ENCODE measurements around the gene CFAP65. TPM values are rescaled to one million over a fixed set of nuclear protein-coding genes. Genes with fewer than 3 reads are reported as not detected.
A peak's percentile ranks its signal among the peaks of the same experiment; 100 is the strongest.

The CFAP65 gene
- total RNA-seq, 2 donors from 2014 or later, result 0.05 to 1.6 TPM

DNA sequence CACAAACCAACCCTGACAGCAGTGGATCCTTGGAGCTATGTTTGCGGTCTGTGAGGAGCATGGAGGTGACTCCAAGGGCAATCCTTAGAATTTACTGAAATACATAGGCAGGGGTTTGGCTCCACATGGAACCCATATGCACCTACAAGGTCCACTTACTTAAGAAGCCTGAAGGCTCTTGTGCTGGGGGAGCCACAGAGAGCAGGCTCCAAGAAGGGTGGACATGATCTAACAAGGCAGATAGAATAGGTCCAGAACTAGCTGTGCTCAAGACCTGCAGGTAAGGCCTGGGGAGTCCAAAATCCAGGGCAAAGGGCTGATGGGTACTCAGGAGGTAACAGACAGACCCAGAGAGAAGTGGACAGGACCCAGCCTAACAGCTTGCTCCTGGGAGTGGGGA, 83.0 kb downstream of the CFAP65 start:
- Histone ChIP-seq H3K4me3 (no peak overlapping the region), H3K27ac (no peak overlapping the region), H3K4me1 (no peaks in the 10 kb centered on the region), H3K27me3 (peaks cover 52% of the 10 kb centered on the region), H3K9me3 (no peaks in the 10 kb centered on the region), H3K36me3 (no peaks in the 10 kb centered on the region), H3K9ac (ENCODE audit: low read depth in 2 of 2, low read length in 2 of 2) (no peak overlapping the region)
- intact Hi-C loops (cut with DNase I), result no loop called here
- DNase-seq, result no peak
- TF ChIP-seq, protein P1, sequence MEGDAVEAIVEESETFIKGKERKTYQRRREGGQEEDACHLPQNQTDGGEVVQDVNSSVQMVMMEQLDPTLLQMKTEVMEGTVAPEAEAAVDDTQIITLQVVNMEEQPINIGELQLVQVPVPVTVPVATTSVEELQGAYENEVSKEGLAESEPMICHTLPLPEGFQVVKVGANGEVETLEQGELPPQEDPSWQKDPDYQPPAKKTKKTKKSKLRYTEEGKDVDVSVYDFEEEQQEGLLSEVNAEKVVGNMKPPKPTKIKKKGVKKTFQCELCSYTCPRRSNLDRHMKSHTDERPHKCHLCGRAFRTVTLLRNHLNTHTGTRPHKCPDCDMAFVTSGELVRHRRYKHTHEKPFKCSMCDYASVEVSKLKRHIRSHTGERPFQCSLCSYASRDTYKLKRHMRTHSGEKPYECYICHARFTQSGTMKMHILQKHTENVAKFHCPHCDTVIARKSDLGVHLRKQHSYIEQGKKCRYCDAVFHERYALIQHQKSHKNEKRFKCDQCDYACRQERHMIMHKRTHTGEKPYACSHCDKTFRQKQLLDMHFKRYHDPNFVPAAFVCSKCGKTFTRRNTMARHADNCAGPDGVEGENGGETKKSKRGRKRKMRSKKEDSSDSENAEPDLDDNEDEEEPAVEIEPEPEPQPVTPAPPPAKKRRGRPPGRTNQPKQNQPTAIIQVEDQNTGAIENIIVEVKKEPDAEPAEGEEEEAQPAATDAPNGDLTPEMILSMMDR (IDR thresholded peaks at IDR 0.05), result no peak

DNA sequence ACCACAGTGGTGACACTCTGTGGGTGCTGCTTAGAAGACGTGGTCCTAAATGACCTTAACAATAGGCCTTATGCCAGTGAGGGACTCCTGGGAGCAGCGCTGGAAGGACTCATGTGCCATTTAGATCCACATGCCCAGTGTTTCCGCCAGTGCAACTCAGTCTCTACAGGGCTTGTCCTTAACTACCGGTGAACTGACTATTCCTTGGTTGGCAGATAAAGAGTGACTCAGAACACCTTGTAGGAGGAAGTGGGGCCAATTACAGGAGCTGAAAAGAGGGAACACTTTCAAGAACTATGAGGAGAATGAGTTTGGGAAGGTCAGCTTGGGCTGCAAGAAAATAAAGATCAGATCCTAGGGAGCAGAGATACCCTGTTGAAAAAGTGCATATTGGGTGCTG, 83.6 kb downstream of the CFAP65 start:
- H3K4me3 ChIP-seq, result no peak overlapping the region
- no peak for DNase-seq
- no peaks in the 10 kb centered on the region for H3K9me3 ChIP-seq
- intact Hi-C loops (cut with DNase I), result no loop called here
- no peaks in the 10 kb centered on the region for H3K4me1 ChIP-seq
- H3K27me3 ChIP-seq, result peaks cover 46% of the 10 kb centered on the region
- no peak overlapping the region for H3K27ac ChIP-seq
- H3K9ac ChIP-seq (ENCODE audit: low read depth in 2 of 2, low read length in 2 of 2), result no peak overlapping the region
- TF ChIP-seq, protein P1 (IDR thresholded peaks at IDR 0.05), result no peak
- H3K36me3 ChIP-seq, result no peaks in the 10 kb centered on the region

DNA sequence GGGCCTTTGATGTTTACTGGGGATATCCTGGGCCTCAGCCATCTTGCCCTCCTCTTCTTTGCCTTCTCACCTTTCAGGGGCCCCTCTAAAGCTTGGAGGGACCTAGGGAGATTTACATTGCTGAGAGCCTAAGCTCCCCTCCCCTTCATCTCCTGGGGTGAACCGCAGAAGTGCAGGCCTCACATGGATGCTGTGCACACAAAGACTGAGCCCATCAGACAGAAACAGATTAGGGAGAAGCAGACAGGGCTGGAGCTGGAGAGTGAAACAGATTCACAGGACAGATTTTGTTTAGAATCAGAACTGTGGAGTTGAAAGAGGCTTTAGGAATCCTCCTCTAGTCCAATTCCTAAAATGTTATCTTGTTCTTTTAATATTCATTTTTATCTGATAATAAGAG, 85.3 kb downstream of the CFAP65 start:
- H3K36me3 ChIP-seq, result no peaks in the 10 kb centered on the region
- peaks cover 30% of the 10 kb centered on the region for H3K27me3 ChIP-seq
- H3K27ac ChIP-seq, result no peak overlapping the region
- H3K4me3 ChIP-seq, result no peak overlapping the region
- no peaks in the 10 kb centered on the region for H3K9me3 ChIP-seq
- H3K4me1 ChIP-seq, result no peaks in the 10 kb centered on the region
- no peak for DNase-seq
- TF ChIP-seq, protein P1 (IDR thresholded peaks at IDR 0.05), result no peak
- no peak overlapping the region for H3K9ac ChIP-seq (ENCODE audit: low read depth in 2 of 2, low read length in 2 of 2)
- intact Hi-C loops (cut with DNase I), result no loop called here

DNA sequence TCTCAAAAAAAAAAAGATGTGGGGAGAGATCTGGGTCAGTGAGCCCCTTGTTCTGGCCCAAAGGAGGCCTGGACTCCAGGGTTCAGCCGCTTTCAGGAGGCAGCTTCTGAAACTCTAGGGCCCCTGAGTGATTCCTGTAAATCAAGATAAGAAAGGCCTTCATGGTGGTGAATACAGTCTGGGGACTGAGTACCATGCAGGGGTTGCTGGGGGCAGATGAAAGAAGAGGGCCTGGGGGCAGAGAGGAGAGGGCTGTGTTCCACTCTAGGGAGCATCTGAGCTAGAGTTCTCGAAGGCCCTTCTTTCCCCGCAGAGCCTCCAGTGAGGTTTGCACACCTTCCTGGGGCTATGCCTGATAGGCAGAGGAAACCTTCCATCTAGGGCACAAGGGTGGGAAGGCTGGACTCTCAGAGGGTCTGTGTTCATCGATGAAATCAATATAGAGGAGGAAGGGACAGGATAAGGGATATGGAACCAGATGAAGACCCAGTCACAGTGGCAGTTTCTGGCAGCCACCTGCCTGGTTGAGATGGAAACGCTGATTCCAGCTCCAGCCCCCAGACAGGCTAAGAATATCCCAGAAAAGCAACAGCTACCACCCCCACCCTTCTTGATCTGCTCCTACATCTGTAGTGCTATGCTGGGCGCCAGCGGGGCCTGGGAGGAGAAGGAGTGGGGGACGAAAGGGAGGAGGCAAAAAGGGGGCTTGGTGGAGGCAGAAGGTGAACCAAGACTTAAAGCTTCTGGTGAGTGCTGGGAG, 86.6 kb downstream of the CFAP65 start:
- Histone ChIP-seq H3K27ac (no peak overlapping the region), H3K9ac (ENCODE audit: low read depth in 2 of 2, low read length in 2 of 2) (no peak overlapping the region), H3K36me3 (no peaks in the 10 kb centered on the region), H3K27me3 (peaks cover 17% of the 10 kb centered on the region), H3K9me3 (no peaks in the 10 kb centered on the region), H3K4me1 (no peaks in the 10 kb centered on the region), H3K4me3 (no peak overlapping the region)
- DNase-seq, result no peak
- TF ChIP-seq, protein P1 (IDR thresholded peaks at IDR 0.05), result no peak
- intact Hi-C loops (cut with DNase I), result no loop called here

DNA sequence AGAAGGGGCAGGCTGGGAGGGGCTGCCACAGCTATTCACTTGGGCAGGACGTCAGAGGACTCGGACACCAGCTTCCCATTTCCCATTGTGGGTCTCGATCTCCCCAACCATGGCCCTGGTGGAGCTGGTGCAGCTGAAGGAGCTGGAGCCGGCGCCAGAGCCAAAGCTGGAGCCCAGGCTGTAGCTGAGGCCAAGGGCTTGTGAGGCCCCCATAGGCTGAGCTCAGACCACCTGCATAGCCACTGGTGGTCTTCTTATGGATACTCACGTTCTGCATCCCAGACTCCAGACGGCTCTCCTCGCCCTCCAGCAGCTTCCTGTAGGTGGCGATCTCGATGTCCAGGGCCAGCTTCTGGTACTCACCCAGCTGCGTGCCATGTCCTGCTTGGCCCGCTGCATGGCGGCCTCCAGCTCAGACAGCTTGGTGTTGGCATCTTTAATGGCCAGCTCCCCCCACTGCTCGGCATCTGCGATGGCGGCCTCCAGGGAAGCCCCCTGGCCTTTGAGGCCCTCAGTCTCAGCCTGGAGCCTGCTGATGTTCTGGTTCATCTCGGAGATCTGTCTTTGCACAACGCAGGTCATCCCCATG, 87.9 kb downstream of the CFAP65 start:
- Histone ChIP-seq H3K4me3 (no peak overlapping the region), H3K9ac (ENCODE audit: low read depth in 2 of 2, low read length in 2 of 2) (no peak overlapping the region), H3K9me3 (no peaks in the 10 kb centered on the region), H3K4me1 (no peaks in the 10 kb centered on the region), H3K36me3 (no peaks in the 10 kb centered on the region), H3K27ac (no peak overlapping the region), H3K27me3 (peaks cover 4% of the 10 kb centered on the region)
- intact Hi-C loops (cut with DNase I), result no loop called here
- TF ChIP-seq, protein P1 (IDR thresholded peaks at IDR 0.05), result no peak
- no peak for DNase-seq

Small RNA genes lying within 50 kb of the gene (microRNA-seq; reads per million reads assigned to microRNA genes)
- gene MIR3131 (43.0 reads per million, percentile 40 among the genes with 10 or more reads in this experiment), gene MIR375 (62,174 reads per million, percentile 99 among the genes with 10 or more reads in this experiment)

Other genes starting within 250 kb of the CFAP65 start
- gene PRKAG3, start 209.7 kb downstream of the CFAP65 start, total RNA-seq, result not detected
- under 1 TPM; 0.25 to 0.37 TPM for gene WNT6, start 181.7 kb downstream of the CFAP65 start, total RNA-seq
- gene WNT10A, start 160.7 kb downstream of the CFAP65 start, total RNA-seq, result under 1 TPM; 0.44 to 0.61 TPM
- under 1 TPM; 0.30 to 0.56 TPM for gene CDK5R2, start 81.8 kb downstream of the CFAP65 start, total RNA-seq
- gene FEV, start 56.3 kb downstream of the CFAP65 start, total RNA-seq, result 1 to 10 TPM; 2.9 to 6.5 TPM
- 1 to 10 TPM; 3.4 to 5.5 TPM for gene CRYBA2, start 48.1 kb downstream of the CFAP65 start, total RNA-seq
- gene IHH, start 19.4 kb upstream of the CFAP65 start, total RNA-seq, result 100 to 1,000 TPM in 1 of 2 donors, 10 to 100 TPM in 1; 82.2 to 103 TPM
- 10 to 100 TPM; 30.7 to 51.1 TPM for gene NHEJ1, start 119.3 kb upstream of the CFAP65 start, total RNA-seq
- 10 to 100 TPM in 1 of 2 donors, 1 to 10 TPM in 1; 4.7 to 13.8 TPM for gene SLC23A3, start 128.5 kb upstream of the CFAP65 start, total RNA-seq
- gene CNPPD1, start 135.4 kb upstream of the CFAP65 start, total RNA-seq, result 10 to 100 TPM; 80.7 to 98.2 TPM
- 100 to 1,000 TPM in 1 of 2 donors, 10 to 100 TPM in 1; 94.4 to 116 TPM for gene RETREG2, start 136.8 kb upstream of the CFAP65 start, total RNA-seq
- 10 to 100 TPM; 65.5 to 74.6 TPM for gene ZFAND2B, start 165.3 kb upstream of the CFAP65 start, total RNA-seq
- 10 to 100 TPM; 16.9 to 27.1 TPM for gene ABCB6, start 177.4 kb upstream of the CFAP65 start, total RNA-seq
- gene ATG9A, start 188.1 kb upstream of the CFAP65 start, total RNA-seq, result 10 to 100 TPM; 56.4 to 63.8 TPM
- gene ANKZF1, start 188.3 kb upstream of the CFAP65 start, total RNA-seq, result 10 to 100 TPM; 56.7 to 67.1 TPM
- gene GLB1L, start 203.9 kb upstream of the CFAP65 start, total RNA-seq, result 1 to 10 TPM; 2.1 to 2.5 TPM
- 10 to 100 TPM; 30.1 to 35.8 TPM for gene STK16, start 204.0 kb upstream of the CFAP65 start, total RNA-seq
- gene TUBA4B, start 211.7 kb upstream of the CFAP65 start, total RNA-seq, result not detected
- 100 to 1,000 TPM in 1 of 2 donors, 10 to 100 TPM in 1; 68.4 to 149 TPM for gene TUBA4A, start 212.4 kb upstream of the CFAP65 start, total RNA-seq
- gene DNAJB2, start 237.8 kb upstream of the CFAP65 start, total RNA-seq, result 10 to 100 TPM; 65.8 to 71.1 TPM